K562 (cell line): Measurements from ENCODE around the gene STK32C. TPM values are rescaled to one million over a fixed set of nuclear protein-coding genes. Genes with fewer than 3 reads are reported as not detected.

Source experiments
- ATAC-seq: fragments of 200-7000 bp; cut with Tn5 transposase; 3 replicates; pipeline ENCODE4 v1.9.1; 2020; ENCODE audit warnings: moderate library complexity
- BruUV-seq: library from RNA; stranded (reverse); fragments of 400-500 nt; replicated peaks from 2 replicates; lab custom pipeline; 2021; lab: Mats Ljungman, UMichigan
- CTCF ChIA-PET: fragments of 300-600 bp; formaldehyde crosslinking; extraction: SDS; loops from one replicate; lab custom pipeline; 2021; ENCODE audit warnings: low intra/inter-chr PET ratio; lab: Yijun Ruan, JAX
- POLR2A ChIA-PET: fragments of 300-600, 350-650 bp; sonication (Branson Sonifier 250); formaldehyde crosslinking; extraction: SDS; loops from one replicate; lab custom pipeline; 2021; ENCODE audit warnings: antibody characterized with exemption, inconsistent platforms; lab: Yijun Ruan, JAX
- DNase-seq, 4 experiments: peaks; one replicate each; pipeline versions ENCODE4 v3.0.0 to v3.0.0-alpha.2; 2011 to 2018; ENCODE audit warnings: low spot score in 3 of 4, mixed read lengths in 3 of 4; ENCODE audit errors: extremely low read depth in 1 of 4
- FAIRE-seq: peaks from 2 replicates; lab custom pipeline; 2011; peaks lifted over from hg19 to GRCh38; lab: Jason Lieb, UNC
- H2AFZ ChIP-seq: 2 replicates; pipeline ENCODE4 v1.6.0; 2011; ENCODE audit warnings: low read depth, low read length, control low read depth, inconsistent platforms
- H3K27ac ChIP-seq: fragments of 200-600 bp; 3 replicates; pipeline ENCODE4 v1.8.0; 2011; ENCODE audit warnings: low read depth, mild to moderate bottlenecking, control low read depth, inconsistent platforms, low read length, moderate library complexity, mixed read lengths; ENCODE audit errors: extremely low read depth
- H3K27me3 ChIP-seq, 2 experiments: fragments of 300-600 bp in 1 of 2; 2 replicates in 1 of 2; 3 replicates in 1 of 2; pipeline versions ENCODE4 v1.6.0 to v1.8.0; 2011; ENCODE audit warnings: inconsistent platforms in 2 of 2, low read length in 2 of 2, mild to moderate bottlenecking in 1 of 2, mixed read lengths in 1 of 2, moderate library complexity in 1 of 2; ENCODE audit not compliant: control insufficient read depth in 2 of 2, insufficient read depth in 2 of 2
- H3K36me3 ChIP-seq: fragments of 300-600 bp; 3 replicates; pipeline ENCODE4 v1.8.0; 2011; ENCODE audit warnings: mild to moderate bottlenecking, low read length, inconsistent platforms; ENCODE audit not compliant: control insufficient read depth, insufficient read depth
- H3K4me1 ChIP-seq, 2 experiments: fragments of 200-600 bp in 1 of 2; replicated peaks in 1 of 2; 2 replicates in 1 of 2; 3 replicates in 1 of 2; pipeline versions ENCODE4 v1.5.1 to v1.8.0; 2011; ENCODE audit warnings: inconsistent platforms in 2 of 2, low read length in 2 of 2, mild to moderate bottlenecking in 1 of 2, mixed read lengths in 1 of 2, moderate library complexity in 1 of 2; ENCODE audit not compliant: control insufficient read depth in 2 of 2, insufficient read depth in 2 of 2
- H3K4me2 ChIP-seq: 2 replicates; pipeline ENCODE4 v1.6.1; 2011; ENCODE audit warnings: low read length, control low read depth, inconsistent platforms, mixed read lengths; ENCODE audit not compliant: insufficient read depth
- H3K4me3 ChIP-seq: fragments of 200-600 bp; sonication (generic), shearing (Covaris generic); 2 replicates; pipeline ENCODE4 v1.5.1; 2016; ENCODE audit warnings: control low read depth, inconsistent platforms
- H3K79me2 ChIP-seq: fragments of 200-600 bp; 3 replicates; pipeline ENCODE4 v1.8.0; 2011; ENCODE audit warnings: low read length, inconsistent platforms; ENCODE audit not compliant: control insufficient read depth, insufficient read depth
- H3K9ac ChIP-seq, 2 experiments: 2 replicates each; pipeline versions ENCODE4 v1.6.0 to v1.6.1; 2011; ENCODE audit warnings: low read depth in 2 of 2, low read length in 2 of 2, control low read depth in 1 of 2, inconsistent platforms in 1 of 2, mild to moderate bottlenecking in 1 of 2, mixed read lengths in 1 of 2; ENCODE audit not compliant: insufficient read depth in 1 of 2
- H3K9me1 ChIP-seq: one replicate; pipeline ENCODE4 v1.6.0; 2011; ENCODE audit warnings: inconsistent platforms, mild to moderate bottlenecking, low read length, moderate library complexity; ENCODE audit not compliant: control insufficient read depth, insufficient read depth
- H3K9me3 ChIP-seq: replicated peaks from 2 replicates; pipeline ENCODE4 v1.5.1; 2011; ENCODE audit warnings: low read depth, low read length, inconsistent platforms; ENCODE audit not compliant: control insufficient read depth, insufficient read depth
- H4K20me1 ChIP-seq: replicated peaks from 2 replicates; pipeline ENCODE4 v1.6.1; 2011; ENCODE audit warnings: low read length, inconsistent platforms, mixed read lengths; ENCODE audit not compliant: control insufficient read depth, insufficient read depth
- ATF6 ChIP-seq: sonication (generic); formaldehyde crosslinking; IDR thresholded peaks from 2 replicates; pipeline ENCODE4 v1.4.0; 2020; ENCODE audit warnings: mild to moderate bottlenecking, missing genetic modification reagents
- DIDO1 ChIP-seq: fragments of 450-650 bp; IDR thresholded peaks from 2 replicates; pipeline ENCODE4 v1.6.1; 2016; ENCODE audit warnings: low read depth, missing biosample characterization, missing genetic modification characterization
- FIP1L1 ChIP-seq: fragments of 200-400 bp; formaldehyde crosslinking; IDR thresholded peaks from 2 replicates; pipeline ENCODE4 v1.6.1; 2018; ENCODE audit warnings: mild to moderate bottlenecking, low read depth, low read length; ENCODE audit not compliant: poor library complexity, severe bottlenecking
- HDAC2 ChIP-seq: fragments of 450-650 bp; IDR thresholded peaks from 2 replicates; pipeline ENCODE4 v1.6.1; 2016; ENCODE audit warnings: mild to moderate bottlenecking
- MAX ChIP-seq: sonication (generic); formaldehyde crosslinking; IDR thresholded peaks from 2 replicates; pipeline ENCODE4 v1.9.0; 2022; ENCODE audit warnings: mild to moderate bottlenecking, missing genetic modification reagents
- RAD51 ChIP-seq: fragments of 450-650 bp; IDR thresholded peaks from 2 replicates; pipeline ENCODE4 v1.7.1; 2016; ENCODE audit warnings: low read depth, mild to moderate bottlenecking, borderline replicate concordance
- SPI1 ChIP-seq: IDR thresholded peaks from 2 replicates; pipeline ENCODE4 v1.6.1; 2011; ENCODE audit warnings: low read depth, low read length, control low read depth, borderline replicate concordance
- ZNF23 ChIP-seq: fragments of 250-450 bp; sonication (Bioruptor Pico); IDR thresholded peaks from 2 replicates; pipeline ENCODE4 v1.4.0; 2020; ENCODE audit warnings: mild to moderate bottlenecking
- ZNF75A ChIP-seq: fragments of 450-650 bp; formaldehyde crosslinking; IDR thresholded peaks from 2 replicates; pipeline ENCODE4 v1.4.0; 2020; ENCODE audit warnings: mild to moderate bottlenecking
- ZNF785 ChIP-seq: fragments of 250-450 bp; sonication (Bioruptor Pico); IDR thresholded peaks from 2 replicates; pipeline ENCODE4 v1.4.0; 2020; ENCODE audit warnings: mild to moderate bottlenecking
- WGBS: fragments of 100-300 bp; shearing (Covaris generic); methylation state at CpG from one replicate; pipeline ENCODE4 v1.1.6; 2016; ENCODE audit warnings: low coverage, mixed read lengths; ENCODE audit not compliant: insufficient coverage; ENCODE audit errors: missing lambda C conversion rate; 5-methylcytosine and 5-hydroxymethylcytosine counted together
- in situ Hi-C: fragments of 300-500 bp; cut with MboI; formaldehyde crosslinking; loops from 4 replicates; pipeline ENCODE4 v1.15.0; 2018; ENCODE audit warnings: inconsistent platforms, mixed read lengths
- intact Hi-C: fragments of 100-400 bp; cut with micrococcal nuclease; formaldehyde crosslinking; loops from 2 replicates; pipeline ENCODE4 v1.14.2; 2022
- polyA plus RNA-seq, 8 experiments: library from polyadenylated mRNA; depleted of rRNA in 4 of 8; stranded (reverse) in 5 of 8; unstranded in 3 of 8; fragments of >200 nt; fragmentation: Nextera tagmentation in 2 of 8; fragmentation: Illumina TruSeq in 1 of 8; extraction: Ambion mirVana in 2 of 8; extraction: Trizol in 1 of 8; gene quantifications; 2 replicates each; pipeline versions ENCODE4 v1.2.1 to v1.2.3, GENCODE V29; 2011 to 2014; ENCODE audit warnings: inconsistent platforms in 1 of 8, missing spikeins in 1 of 8
- total RNA-seq, 7 experiments: library from RNA; depleted of rRNA in 6 of 7; stranded (reverse); fragments of >200 nt in 6 of 7; fragmentation: Illumina TruSeq in 2 of 7; extraction: Trizol in 2 of 7; gene quantifications; 2 replicates each; pipeline versions ENCODE4 v1.2.1 to v1.2.3, GENCODE V29; 2011 to 2021; ENCODE audit warnings: low replicate concordance in 1 of 7
- TF ChIP-seq, protein P1 (sequence below): fragments of 450-650 bp; IDR thresholded peaks from one replicate; pipeline ENCODE4 v1.6.1; 2018; ENCODE audit warnings: mild to moderate bottlenecking, moderate library complexity; ENCODE audit not compliant: partially characterized antibody

STK32C gene
- total and polyA plus RNA-seq, 9 of the 15 experiments (the other 6 are each of a cell fraction or from before 2014, with no cell fraction given) = 1.5 to 20.9 (median 6.5) TPM

DNA sequence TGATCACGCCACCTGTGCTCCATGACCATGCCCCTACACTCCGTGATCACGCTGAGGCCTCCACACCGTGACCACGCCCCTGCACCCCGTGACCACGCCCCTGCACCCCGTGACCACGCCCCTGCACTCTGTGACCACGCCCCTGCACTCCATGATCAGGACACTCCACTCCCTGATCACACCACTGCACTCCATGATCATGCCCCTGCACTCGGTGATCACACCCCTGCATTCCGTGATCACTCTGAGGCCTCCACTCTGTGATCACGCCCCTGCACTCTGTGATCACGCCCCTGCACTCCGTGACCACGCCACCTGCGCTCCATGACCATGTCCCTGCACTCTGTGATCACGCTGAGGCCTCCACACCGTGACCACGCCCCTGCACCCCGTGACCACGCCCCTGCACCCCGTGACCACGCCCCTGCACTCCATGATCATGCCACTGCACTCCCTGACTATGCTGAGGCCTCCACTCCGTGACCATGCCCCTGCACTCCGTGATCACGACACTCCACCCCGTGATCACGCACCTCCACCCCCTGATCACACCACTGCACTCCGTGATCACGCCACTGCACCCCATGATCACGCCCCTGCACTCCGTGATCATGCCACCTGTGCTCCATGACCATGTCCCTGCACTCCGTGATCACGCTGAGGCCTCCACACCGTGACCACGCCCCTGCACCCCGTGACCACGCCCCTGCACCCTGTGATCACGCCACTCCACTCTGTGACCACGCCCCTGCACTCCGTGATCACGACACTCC is 27.7 kb downstream of the STK32C start:
- no peaks in the 10 kb centered on the region for H3K79me2 ChIP-seq
- ChIA-PET POLR2A (no interaction called here), CTCF (no interaction called here)
- no peak overlapping the region for H3K4me3 ChIP-seq
- DNase-seq = peak; percentile 18 to 25 (median 22)
- no peak overlapping the region; the same call in 2 of the 3 replicates for H3K27ac ChIP-seq
- 23% methylated on average over 22 of the region's 43 CpGs for WGBS
- 0 out of 2 replicates have a peak, but pooled peaks cover 5% of the 10 kb centered on the region for H4K20me1 ChIP-seq
- no peaks in the 10 kb centered on the region for H3K9me3 ChIP-seq
- peak; percentile 86 for ATAC-seq
- no peaks in the 10 kb centered on the region for H3K9me1 ChIP-seq
- peak overlapping the region; percentile 87 for H2AFZ ChIP-seq
- in situ Hi-C loops = no loop called here
- intact Hi-C loops = no loop called here
- peaks cover 6 to 31% of the 10 kb centered on the region in 2 experiments; a peak in 3 of 5 replicates for H3K4me1 ChIP-seq
- no peak for FAIRE-seq
- peak overlapping the region; percentile 70 for H3K4me2 ChIP-seq
- BruUV-seq = no TSS peak
- H3K27me3 ChIP-seq = peaks cover 5 to 69% of the 10 kb centered on the region in 2 experiments; a peak in 4 of 5 replicates
- H3K36me3 ChIP-seq = no peaks in the 10 kb centered on the region
- no peak overlapping the region; a peak in 1 of 4 replicates for H3K9ac ChIP-seq
- TF ChIP-seq, protein P1, sequence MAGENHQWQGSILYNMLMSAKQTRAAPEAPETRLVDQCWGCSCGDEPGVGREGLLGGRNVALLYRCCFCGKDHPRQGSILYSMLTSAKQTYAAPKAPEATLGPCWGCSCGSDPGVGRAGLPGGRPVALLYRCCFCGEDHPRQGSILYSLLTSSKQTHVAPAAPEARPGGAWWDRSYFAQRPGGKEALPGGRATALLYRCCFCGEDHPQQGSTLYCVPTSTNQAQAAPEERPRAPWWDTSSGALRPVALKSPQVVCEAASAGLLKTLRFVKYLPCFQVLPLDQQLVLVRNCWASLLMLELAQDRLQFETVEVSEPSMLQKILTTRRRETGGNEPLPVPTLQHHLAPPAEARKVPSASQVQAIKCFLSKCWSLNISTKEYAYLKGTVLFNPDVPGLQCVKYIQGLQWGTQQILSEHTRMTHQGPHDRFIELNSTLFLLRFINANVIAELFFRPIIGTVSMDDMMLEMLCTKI = no peak
- TF ChIP-seq ZNF75A (CRISPR knock-in tag) (no peak), HDAC2 (no peak), SPI1 (no peak), ZNF23 (no peak), MAX (no peak), RAD51 (peak; percentile 69), ZNF785 (no peak), ATF6 (CRISPR knock-in tag) (no peak), DIDO1 (tag) (no peak), FIP1L1 (no peak)
